GM19395 (cell line): Measurements from ENCODE around the gene ASTL.

Experiments
- ATAC-seq: cut with Tn5 transposase; IDR thresholded peaks from one replicate; pipeline ENCODE4 v1.9.1; 2021; ENCODE audit warnings: mild to moderate bottlenecking, moderate library complexity; ENCODE audit not compliant: unreplicated experiment

The ASTL gene

DNA sequence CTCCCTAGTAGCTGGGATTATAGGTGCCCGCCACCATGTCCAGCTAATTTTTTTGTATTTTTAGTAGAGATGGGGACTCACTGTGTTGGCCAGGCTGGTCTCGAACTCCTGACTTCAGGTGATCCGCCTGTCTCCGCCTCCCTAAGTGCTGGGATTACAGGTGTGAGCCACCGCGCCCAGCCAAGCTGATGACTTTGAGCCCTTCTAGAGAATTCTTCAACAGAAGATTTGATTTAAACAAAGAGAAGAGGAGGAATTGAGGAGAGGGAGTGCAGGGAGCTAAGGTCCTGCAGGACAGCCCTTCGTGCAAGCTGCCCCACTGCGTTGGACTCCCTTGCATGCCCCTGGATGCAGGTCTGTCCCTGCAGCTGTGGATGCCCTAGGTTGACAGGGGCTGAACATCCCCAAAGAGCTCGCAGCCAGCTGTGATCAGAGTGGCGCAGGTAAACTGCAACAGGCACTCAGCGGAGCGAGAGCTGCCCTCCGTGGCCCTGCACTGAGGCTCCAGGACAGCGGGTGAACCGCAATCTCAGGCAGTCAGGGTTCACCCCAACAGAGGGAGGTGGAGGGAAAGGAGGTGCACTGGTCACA lies 35.6 kb downstream of the ASTL start:
- ATAC-seq = no peak

DNA sequence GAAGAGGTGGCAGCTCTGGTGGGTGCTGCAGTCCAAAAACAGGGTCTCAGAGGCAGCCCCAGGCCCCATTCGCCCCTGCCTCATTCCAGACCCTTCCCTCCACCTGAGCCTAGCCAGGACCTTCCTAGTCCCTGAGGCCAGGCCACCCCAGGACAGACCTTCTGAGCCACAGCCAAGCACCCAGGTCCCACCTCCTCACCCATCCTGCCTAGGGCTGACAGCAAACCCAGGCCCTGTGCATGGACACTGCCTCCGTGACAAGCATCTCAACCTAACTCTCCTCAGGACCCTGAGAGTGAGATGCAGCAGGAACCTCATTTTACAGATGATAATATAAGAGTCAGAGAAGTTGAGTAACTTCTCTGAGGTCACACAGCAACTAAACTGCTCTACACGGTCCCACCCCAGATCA lies 37.4 kb downstream of the ASTL start:
- ATAC-seq = no peak

DNA sequence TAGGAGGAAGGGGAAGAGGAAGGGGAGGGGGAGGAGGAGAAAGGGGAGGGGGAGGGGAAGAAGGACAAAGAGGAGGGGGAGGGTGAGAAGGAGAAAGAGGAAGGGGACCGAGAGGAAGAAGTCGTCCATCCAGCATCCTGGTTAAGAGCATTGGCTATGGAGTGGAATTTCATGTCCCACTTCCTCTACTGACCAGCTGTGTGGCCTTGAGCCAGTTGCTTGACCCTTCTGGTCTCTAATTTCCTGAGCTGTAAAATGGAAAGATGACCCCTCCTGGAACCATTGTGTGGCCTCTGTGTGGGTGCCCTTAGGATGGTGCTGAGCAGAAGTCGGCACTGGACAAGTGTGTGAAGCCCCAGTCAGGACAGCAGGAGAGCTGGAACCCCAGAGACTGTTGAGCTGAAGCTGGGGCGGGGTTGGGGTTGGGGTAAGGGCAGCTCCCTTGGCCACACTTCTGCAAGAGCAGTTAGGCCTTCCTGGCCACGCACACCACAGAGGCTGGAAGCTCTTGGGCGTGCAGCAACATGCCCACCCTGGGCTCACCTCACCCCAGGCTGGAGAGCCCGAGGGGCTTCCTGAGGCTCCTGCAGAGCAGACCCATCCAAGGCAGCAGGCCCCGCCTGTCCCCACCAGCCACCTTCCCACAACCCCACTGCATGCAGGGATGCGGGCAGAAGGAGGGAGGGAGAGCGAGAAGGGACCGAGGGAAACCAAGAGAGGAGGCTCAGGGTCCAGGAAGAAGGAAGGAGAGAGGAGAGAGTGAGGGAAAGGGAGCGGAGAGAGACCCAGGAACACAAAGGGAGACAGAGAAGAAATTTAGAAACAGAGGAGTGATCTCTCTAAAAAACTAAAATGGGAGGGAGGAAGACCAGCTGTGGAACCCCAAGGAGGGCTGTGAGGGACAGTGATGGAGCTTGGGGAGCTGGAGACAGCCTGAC lies 38.2 kb downstream of the ASTL start:
- ATAC-seq = no peak

DNA sequence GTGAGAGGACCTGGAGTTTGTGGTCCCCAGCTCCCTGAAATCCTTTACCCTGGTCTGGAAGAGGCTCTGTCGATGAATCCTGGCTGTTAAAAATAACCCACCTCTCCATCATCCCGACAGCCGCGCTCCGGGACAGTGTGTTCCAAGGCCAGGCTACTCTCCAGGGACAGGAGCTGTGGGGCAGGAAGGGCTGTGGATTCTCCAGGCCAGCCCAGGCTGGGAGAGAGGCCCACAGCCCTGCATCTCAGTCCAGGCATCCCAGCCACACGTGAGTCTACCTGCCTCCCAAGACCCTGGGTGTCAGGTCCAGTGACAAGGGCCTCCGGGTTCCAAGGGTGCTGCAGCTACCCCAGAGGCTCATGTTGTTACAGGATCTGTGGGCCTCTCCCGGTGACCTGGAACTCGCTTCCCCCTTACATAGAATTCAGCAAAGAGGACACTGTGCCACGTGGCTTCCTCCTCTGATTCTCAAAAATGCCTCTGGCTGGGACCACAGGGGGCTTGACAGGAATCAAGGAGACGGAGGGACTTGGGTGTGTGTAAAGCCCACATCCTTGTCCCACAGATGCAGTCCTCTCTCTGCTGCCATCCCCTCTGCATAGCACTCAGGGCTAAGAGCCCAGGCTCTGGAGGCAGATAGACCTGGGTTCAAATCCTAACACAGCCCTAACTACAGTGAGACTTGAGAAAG lies 39.3 kb downstream of the ASTL start:
- ATAC-seq = no peak

DNA sequence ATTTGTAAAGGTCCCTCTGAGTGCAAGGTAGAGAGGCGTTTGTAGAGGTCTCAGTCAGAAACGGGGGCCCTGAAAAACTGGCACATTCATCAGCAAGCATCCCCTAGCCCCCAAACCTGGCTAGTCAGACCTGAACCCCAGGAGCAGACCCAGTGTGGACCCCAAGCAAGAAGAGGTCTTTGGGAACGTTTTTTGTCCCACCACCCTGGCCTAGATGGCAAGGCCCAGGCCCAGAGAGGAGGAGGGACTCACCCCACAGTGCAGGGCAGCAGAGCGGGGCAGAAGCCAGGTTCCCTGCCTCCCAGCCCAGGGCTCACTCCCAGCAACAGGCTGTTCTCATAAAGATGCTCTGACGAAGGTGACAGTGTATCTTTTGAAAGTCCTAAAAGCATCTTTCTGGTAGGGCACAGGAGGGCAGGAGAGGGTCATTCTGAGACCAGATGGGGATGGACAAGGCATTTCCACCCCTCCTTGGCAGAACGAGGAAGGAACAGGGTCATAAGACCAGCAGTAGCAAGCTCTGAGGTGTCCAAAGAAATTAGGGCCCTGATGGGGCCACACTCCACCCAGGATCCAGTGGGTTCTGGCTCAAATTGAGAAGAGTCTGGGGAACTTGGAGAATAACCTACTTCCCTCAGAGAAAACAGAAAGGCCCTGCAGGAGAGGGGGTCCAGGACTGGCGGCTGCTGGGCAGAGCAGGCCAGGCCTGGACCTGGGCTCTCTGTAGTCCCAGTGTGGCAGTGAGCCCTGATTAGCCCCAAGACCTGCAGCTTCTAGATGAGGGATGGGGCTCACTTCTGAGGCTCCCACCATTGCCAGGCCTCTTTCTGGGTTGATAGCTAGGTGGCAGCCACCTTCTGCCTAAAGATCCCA lies 40.1 kb downstream of the ASTL start:
- ATAC-seq = no peak

DNA sequence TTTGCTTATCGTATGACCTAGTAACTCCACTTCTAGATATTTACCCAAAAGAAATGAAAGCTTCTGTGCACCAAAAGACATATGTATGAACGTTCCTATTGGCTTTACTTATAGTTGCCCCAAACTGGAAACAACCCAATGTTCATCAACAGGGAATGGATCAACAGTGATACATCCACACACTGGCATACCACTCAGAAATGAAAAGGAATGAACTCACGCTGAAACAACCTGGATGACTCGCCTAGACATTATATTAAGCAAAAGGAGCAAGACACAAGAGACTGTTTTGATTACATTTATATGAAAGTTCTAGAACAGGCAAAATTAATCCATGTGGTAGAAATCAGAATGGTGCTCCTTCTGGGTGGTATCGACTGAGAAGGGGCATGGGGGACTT lies 40.9 kb downstream of the ASTL start:
- no peak for ATAC-seq

DNA sequence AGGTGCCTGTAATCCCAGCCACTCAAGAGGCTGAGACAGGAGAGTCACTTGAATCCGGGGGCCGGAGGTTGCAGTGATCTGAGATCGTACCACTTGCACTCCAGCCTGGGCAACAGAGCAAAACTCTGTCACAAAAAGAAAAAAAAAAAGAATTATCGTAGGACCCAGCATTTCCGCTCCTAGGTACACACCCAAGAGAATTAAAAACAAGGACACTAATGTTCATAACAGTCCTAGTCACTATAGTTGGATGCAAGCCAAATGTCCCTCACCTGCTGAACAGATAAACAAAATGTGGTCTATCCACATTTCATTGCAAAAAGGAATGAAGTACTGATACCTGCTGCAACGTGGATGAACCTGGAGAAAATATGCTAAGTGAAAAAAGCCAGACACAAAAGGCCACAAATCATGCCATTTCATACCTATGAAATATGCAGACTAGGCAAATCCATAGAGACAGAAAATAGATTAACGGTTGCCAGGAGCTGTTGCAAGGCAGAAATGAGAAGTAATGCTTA lies 43.1 kb downstream of the ASTL start:
- ATAC-seq = no peak

DNA sequence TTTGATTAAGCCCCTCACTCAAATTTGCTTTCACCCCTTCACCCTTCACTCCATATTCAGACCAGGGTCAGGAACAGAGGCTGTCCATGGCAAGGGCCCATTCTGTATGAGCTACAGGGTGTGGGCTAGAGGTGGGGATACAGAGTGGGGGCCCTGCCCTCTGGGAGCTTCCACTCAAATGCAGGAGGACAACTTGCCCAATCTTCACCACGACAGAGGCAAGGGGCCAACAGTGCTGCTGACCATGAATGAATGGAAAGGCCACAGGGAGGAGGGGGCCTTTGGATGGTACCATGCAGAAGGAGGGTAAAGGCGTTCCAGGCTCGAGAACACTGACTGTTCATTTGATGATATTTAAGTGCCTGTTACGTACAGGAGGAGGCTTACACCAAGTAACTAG lies 44.8 kb downstream of the ASTL start:
- ATAC-seq = no peak

DNA sequence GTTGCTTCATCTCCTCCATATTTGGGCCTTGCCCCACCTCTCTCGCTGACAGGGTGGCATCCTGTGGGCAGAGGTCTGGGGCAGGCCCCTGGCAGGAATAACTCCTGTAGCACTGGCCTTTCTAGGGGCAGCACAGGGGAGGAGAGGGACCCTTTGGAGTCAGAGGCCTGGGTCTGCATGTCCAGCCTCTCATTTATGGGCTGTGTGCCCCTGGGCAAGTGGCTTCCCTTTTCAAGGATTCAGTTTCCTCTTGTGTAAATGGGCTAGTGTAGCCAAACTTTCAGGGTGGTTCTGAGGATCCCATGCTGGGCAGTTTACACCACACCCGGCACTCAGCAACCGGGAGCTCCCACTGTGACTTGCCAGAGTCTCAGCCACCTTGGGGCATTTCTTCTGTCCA lies 45.4 kb downstream of the ASTL start:
- no peak for ATAC-seq

DNA sequence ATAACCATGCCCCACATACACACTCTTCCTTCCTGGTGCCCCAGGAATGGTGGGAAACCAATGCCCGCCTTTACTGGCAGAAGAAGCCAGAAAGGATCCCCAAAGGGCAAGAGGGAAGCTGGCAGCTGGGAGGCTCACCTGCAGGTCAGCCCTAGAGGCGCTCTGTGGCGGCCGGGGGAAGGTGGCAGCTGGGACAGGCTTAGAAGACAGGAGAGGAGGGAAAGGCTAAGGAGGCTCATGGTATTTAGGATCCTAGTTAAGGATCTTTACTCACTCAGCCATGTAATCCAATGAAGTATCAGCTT lies 45.8 kb downstream of the ASTL start:
- no peak for ATAC-seq

DNA sequence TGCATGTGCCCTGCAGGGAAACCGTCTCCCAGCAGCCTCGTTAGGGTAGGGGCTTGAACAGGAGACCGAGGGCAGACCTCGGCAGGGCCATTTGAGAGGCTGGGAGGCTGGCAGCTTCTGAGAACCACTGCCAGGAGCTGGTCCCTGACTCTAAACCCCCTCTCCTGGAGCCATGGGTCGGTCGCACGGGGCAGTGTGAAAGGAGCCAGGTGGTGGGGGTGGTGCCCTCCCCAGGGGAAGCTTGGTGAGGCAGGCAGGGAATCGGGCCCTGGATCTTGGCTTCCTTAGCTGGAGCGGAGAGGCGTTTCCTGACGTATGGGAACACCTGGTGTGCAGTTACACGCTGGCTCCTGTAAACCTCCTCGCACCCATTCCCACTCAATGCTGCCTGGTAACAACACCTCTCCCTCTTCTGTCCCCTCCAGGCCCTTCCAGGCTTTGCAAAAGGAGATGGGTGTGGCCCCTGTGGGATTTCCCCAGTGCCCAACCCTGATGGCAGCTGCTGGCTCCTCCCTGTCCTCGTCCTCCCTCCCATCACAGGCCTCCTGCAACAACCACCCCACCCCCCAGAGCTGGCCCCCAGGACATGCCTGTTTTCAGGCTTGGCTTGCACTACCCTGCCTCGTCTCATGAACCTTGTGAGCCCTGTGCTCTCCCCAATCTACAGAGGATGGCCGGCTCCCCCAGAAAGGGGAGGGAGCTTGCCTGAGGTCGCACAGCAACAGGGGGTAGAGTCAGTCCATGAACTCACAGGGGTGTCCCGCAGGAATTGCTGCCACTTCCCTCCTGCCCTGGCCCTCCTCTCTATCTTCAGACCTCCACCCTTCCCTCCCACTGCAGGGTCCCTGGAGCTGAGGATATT lies 46.4 kb downstream of the ASTL start:
- no peak for ATAC-seq

DNA sequence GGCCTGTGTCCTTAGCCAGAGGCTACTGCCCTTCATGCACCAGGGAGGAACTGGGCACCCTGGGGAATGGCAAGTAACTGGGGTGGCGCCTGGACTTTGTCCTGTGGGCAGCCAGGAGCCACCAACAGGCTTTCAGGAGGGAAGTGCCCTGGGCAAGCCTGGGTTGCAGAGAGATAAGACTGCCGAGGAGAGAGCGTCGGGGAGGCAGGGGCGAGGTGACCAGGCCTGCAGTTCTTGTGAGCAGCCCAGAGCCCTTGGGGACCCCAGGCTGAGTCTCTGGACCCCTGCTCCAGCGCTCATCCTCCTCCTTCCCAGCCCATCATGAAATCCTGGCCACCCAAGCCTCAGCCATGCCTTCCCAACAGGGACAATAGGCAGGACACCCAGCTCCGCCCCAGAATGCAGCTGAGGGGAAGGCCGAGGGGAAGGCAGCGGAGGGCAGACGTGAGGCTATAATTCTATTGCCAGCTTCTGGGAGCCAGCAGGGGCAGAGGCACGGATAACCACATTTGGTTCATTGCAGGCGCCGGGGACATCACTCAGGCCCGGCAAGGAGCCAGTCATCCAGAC lies 47.1 kb downstream of the ASTL start:
- no peak for ATAC-seq

DNA sequence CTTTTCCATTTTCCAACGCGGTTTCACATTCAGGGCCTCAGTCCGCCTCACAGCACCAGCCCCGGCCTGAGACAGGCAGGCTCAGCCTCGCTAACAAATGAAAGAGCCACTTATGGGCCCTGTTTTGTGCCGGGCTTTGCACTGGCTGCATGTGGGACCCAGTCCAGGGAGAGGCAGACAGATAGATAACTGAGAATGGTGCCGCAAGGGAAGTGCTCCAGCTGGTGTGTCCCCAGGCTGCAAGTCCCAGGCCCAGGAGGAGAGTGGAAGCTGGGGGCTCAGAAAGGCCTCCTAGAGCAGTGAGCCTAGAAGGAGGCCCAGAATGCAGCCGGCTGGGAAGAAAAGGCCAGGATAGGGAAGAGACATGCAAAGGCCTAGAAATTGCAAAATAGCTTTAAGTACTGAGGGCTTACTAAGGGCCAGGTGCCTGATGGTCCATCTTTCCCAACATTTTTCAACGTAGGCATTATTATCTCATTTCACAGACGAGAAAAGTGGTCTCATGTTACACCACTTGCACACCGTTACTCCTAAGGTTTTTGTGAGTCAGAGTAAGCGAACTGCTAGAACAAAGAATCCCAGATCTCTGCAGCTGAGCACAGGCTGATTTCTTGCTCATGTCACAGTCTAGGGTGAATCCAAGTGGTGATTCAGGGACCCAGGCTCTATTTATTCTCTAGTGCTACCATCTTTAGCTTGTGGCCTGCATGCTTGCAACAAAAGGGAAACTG lies 47.9 kb downstream of the ASTL start:
- no peak for ATAC-seq

DNA sequence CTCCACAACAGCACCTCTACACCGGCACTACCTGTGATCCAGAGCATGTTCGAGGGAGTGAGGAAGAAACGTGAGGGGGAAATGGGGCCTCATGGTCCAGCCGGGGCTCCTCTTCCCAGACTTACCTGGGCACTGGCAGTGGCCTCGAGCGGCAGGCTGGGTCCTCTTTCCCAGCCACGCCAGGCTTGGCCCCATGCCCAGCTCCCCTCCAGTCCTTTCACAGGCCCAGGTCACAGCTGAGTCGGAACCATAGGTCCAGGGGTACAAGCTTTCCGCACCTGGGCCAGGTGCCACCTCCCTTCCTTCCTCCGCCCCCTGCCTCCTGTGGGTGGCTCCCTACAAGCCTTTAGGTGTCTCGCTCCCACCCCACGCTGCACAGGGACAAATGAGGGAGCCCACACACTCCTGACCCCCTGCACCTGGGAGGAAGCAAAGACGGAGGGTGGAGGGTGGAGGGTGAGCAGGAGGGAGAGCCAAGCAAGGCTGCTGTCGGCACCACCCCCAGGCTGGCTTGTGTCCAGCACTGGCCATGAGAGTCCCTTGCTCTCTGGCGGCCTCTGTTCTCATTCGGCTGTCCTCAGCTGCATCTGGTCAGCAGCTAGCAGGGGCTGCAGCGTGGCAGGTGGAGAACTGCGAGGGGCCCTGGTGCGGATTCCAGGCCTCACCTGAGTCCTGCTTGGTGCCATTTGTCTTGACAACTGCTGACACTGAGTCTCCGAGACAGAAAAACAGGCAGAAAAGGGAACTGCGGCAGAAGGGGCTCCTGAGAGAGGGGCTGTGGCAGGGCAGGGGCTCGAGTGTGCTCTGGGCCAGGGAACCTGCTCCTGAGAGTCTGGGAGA lies 48.7 kb downstream of the ASTL start:
- ATAC-seq = no peak

DNA sequence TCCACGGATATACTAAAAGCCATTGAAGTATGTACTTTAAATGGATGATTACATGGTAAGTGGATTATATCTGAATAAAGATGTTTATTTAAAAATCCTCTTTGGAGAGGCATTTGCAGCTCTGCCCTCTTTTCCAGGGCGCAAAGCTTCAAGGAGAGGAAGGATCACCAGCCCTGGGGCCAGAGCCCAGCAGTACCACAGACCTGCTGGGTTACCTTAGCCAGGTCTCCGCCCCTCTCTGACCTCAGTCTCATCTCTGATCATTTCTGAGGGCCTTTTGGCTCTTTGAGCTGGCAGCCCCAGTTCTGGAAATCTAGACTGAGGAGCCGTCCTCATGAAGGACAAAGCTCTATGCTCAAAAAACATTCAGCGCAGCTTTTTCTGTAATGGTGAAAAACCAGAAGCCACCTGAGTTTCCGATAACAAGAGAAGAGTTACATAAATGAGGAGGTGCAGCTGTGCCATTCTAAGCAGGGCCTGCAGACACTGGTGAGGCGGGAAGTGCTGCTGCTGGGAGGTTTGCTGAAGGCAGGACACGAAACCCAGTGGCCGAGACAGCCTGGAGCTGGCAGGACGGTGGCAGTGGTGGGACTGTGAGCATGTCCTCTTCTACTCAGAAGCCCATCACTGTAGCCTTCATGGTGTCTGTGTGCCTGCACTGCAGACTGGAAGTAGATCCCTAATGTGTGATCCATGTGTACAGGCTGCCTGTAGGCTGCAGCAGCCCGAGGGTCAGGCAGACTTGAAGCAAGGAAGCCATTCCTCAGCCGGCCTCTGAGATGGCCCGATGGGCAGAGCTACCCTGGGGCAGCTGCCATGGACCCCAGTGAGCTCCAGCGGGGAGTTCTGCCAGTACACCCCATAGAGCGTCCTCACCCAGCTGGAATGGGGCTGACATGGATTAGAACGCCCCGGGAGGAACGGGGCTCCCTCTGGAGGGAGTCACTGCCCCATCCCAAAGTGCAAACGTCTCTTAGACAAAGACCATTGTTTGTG lies 49.7 kb downstream of the ASTL start:
- ATAC-seq = no peak

DNA sequence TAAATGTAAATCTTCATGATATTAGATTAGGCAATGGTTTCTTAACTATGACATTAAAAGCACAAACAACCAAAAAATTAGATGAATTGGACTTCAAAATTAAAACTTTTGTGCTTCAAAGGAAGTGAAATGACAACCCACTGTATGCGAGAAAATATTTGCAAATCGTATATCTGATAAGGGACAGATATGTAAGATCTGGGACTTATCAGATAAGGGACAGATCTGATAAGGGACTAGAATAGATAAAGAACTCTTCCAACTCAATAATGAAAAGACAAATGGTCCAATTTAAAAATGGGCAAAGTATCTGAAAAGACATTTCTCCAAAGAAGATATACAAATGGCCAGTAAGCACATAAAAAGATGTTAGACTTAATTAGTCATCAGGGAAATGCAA lies 51.2 kb downstream of the ASTL start:
- ATAC-seq = no peak
